ENCODE results near the gene LRRC59. TPM values are rescaled to one million over a fixed set of nuclear protein-coding genes. Genes with fewer than 3 reads are reported as not detected.

Gene LRRC59
- 126 TPM for polyA plus RNA-seq (2013, experiment 1 of 2)
- 126 TPM for polyA plus RNA-seq (2013, experiment 2 of 2)

GRCh38 chr17:50397111-50397918 lies at the start of gene LRRC59:
LRRC59 (minus strand) TSS chr17:50397523; CDS start chr17:50397317, 206 bp downstream.
- Histone ChIP-seq H3K4ac (ENCODE audit: low read depth in 1 of 2, low read length in 2 of 2) (peak within 1 kb of the TSS; percentile 86 to 91), H2BK15ac (ENCODE audit: low read depth, poor library complexity, severe bottlenecking) (peak within 1 kb of the TSS; percentile 90), H4K91ac (ENCODE audit: low read length) (peak within 1 kb of the TSS; percentile 90), H3K14ac (ENCODE audit: low read length in 2 of 2) (peak within 1 kb of the TSS; percentile 94 to 97), H3K27me3 (ENCODE audit: control insufficient read depth in 1 of 2, insufficient read depth in 1 of 2, low read length in 2 of 2) (no peaks in the 10 kb centered on the region), H2AFZ (ENCODE audit: low read depth, low read length) (peak within 1 kb of the TSS; percentile 59), H2BK12ac (ENCODE audit: low read length in 2 of 2) (no peak within 1 kb of the TSS), H3K36me3 (ENCODE audit: control insufficient read depth in 1 of 2, insufficient read depth in 2 of 2, low read depth in 1 of 2, low read length in 2 of 2) (peaks cover 25 to 28% of the 10 kb centered on the region in 2 experiments), H2BK5ac (ENCODE audit: low read depth, low read length, poor library complexity, severe bottlenecking) (peak within 1 kb of the TSS; percentile 46), H3K27ac (ENCODE audit: low read length, poor library complexity, severe bottlenecking) (peak within 1 kb of the TSS; percentile 63), H3K79me1 (replicated peaks; ENCODE audit: low read length, poor library complexity, severe bottlenecking) (peaks cover 15% of the 10 kb centered on the region), H3K4me1 (ENCODE audit: control insufficient read depth, insufficient read depth, low read depth, low read length) (peaks cover 8% of the 10 kb centered on the region), H4K8ac (ENCODE audit: low read length) (peak within 1 kb of the TSS; percentile 98), H3K9ac (ENCODE audit: low read length) (peak within 1 kb of the TSS; percentile 100), H2BK120ac (ENCODE audit: low read depth, low read length) (peak within 1 kb of the TSS; percentile 73), H3K18ac (ENCODE audit: low read depth in 1 of 2, low read length in 2 of 2) (peak within 1 kb of the TSS; percentile 93 to 95), H3K9me3 (ENCODE audit: control insufficient read depth, low read length) (no peaks in the 10 kb centered on the region), H3K4me3 (ENCODE audit: insufficient read depth in 1 of 2, low read depth in 1 of 2, low read length in 2 of 2) (peak within 1 kb of the TSS; percentile 94 to 97), H3K23ac (ENCODE audit: low read length in 2 of 2) (peak within 1 kb of the TSS; percentile 14 to 96), H3K4me2 (ENCODE audit: low read length, poor library complexity, severe bottlenecking) (peak within 1 kb of the TSS; percentile 96), H2AK5ac (ENCODE audit: low read length, severe bottlenecking) (peak within 1 kb of the TSS; percentile 63)
- DNase-seq: peak; percentile 84
- WGBS: 1% methylated on average over 68 of the region's 70 CpGs

GRCh38 chr17:50445730-50446325 lies 48.5 kb upstream of the LRRC59 start:
- Histone ChIP-seq H4K8ac (ENCODE audit: low read length) (no peak overlapping the region), H3K36me3 (ENCODE audit: control insufficient read depth in 1 of 2, insufficient read depth in 2 of 2, low read depth in 1 of 2, low read length in 2 of 2) (no peaks in the 10 kb centered on the region), H2BK5ac (ENCODE audit: low read depth, low read length, poor library complexity, severe bottlenecking) (no peak overlapping the region), H2AFZ (ENCODE audit: low read depth, low read length) (no peak overlapping the region), H3K4ac (ENCODE audit: low read depth in 1 of 2, low read length in 2 of 2) (no peak overlapping the region), H3K27me3 (ENCODE audit: control insufficient read depth in 1 of 2, insufficient read depth in 1 of 2, low read length in 2 of 2) (no peaks in the 10 kb centered on the region), H4K91ac (ENCODE audit: low read length) (no peak overlapping the region), H3K14ac (ENCODE audit: low read length in 2 of 2) (no peak overlapping the region), H2BK120ac (ENCODE audit: low read depth, low read length) (no peak overlapping the region), H3K9ac (ENCODE audit: low read length) (no peak overlapping the region), H3K23ac (ENCODE audit: low read length in 2 of 2) (no peak overlapping the region), H3K79me1 (replicated peaks; ENCODE audit: low read length, poor library complexity, severe bottlenecking) (peaks cover 12% of the 10 kb centered on the region), H3K27ac (ENCODE audit: low read length, poor library complexity, severe bottlenecking) (no peak overlapping the region), H3K18ac (ENCODE audit: low read depth in 1 of 2, low read length in 2 of 2) (no peak overlapping the region), H2BK15ac (ENCODE audit: low read depth, poor library complexity, severe bottlenecking) (no peak overlapping the region), H3K4me1 (ENCODE audit: control insufficient read depth, insufficient read depth, low read depth, low read length) (no peaks in the 10 kb centered on the region), H3K4me2 (ENCODE audit: low read length, poor library complexity, severe bottlenecking) (no peak overlapping the region), H2BK12ac (ENCODE audit: low read length in 2 of 2) (no peak overlapping the region), H3K9me3 (ENCODE audit: control insufficient read depth, low read length) (no peaks in the 10 kb centered on the region), H3K4me3 (ENCODE audit: insufficient read depth in 1 of 2, low read depth in 1 of 2, low read length in 2 of 2) (no peak overlapping the region), H2AK5ac (ENCODE audit: low read length, severe bottlenecking) (no peak overlapping the region)
- DNase-seq: no peak
- 72% methylated on average over 1 of the region's 1 CpG for WGBS

GRCh38 chr17:50444841-50445715 lies 47.8 kb upstream of the LRRC59 start:
- no peak overlapping the region for H3K14ac ChIP-seq (ENCODE audit: low read length in 2 of 2)
- DNase-seq: no peak

More at GRCh38 chr17:50444841-50445715, 47.8 kb upstream of the LRRC59 start:
- Histone ChIP-seq H3K23ac (ENCODE audit: low read length in 2 of 2) (no peak overlapping the region), H2AK5ac (ENCODE audit: low read length, severe bottlenecking) (no peak overlapping the region), H3K79me1 (replicated peaks; ENCODE audit: low read length, poor library complexity, severe bottlenecking) (peaks cover 17% of the 10 kb centered on the region), H4K8ac (ENCODE audit: low read length) (no peak overlapping the region), H2BK5ac (ENCODE audit: low read depth, low read length, poor library complexity, severe bottlenecking) (no peak overlapping the region), H3K27ac (ENCODE audit: low read length, poor library complexity, severe bottlenecking) (no peak overlapping the region), H4K91ac (ENCODE audit: low read length) (no peak overlapping the region), H2BK120ac (ENCODE audit: low read depth, low read length) (no peak overlapping the region), H3K4me3 (ENCODE audit: insufficient read depth in 1 of 2, low read depth in 1 of 2, low read length in 2 of 2) (no peak overlapping the region), H3K4ac (ENCODE audit: low read depth in 1 of 2, low read length in 2 of 2) (no peak overlapping the region), H3K9me3 (ENCODE audit: control insufficient read depth, low read length) (no peaks in the 10 kb centered on the region), H2BK15ac (ENCODE audit: low read depth, poor library complexity, severe bottlenecking) (no peak overlapping the region), H2BK12ac (ENCODE audit: low read length in 2 of 2) (no peak overlapping the region), H3K4me2 (ENCODE audit: low read length, poor library complexity, severe bottlenecking) (no peak overlapping the region), H3K27me3 (ENCODE audit: control insufficient read depth in 1 of 2, insufficient read depth in 1 of 2, low read length in 2 of 2) (no peaks in the 10 kb centered on the region), H3K36me3 (ENCODE audit: control insufficient read depth in 1 of 2, insufficient read depth in 2 of 2, low read depth in 1 of 2, low read length in 2 of 2) (peaks cover 0 to 3% of the 10 kb centered on the region in 2 experiments), H3K18ac (ENCODE audit: low read depth in 1 of 2, low read length in 2 of 2) (no peak overlapping the region), H2AFZ (ENCODE audit: low read depth, low read length) (no peak overlapping the region), H3K4me1 (ENCODE audit: control insufficient read depth, insufficient read depth, low read depth, low read length) (peaks cover 2% of the 10 kb centered on the region), H3K9ac (ENCODE audit: low read length) (no peak overlapping the region)
- over 99% methylated on average over 6 of the region's 6 CpGs for WGBS

All from mesenchymal stem cell (in vitro differentiated cells and primary cell).